CD4-positive, alpha-beta T cell treated with Interleukin-6 at 100 ng/mL for 8 hours (primary cell): ENCODE measurements around the gene DENND4A.

Experiments
- DNase-seq: peaks from one replicate; pipeline ENCODE4 v3.0.0-alpha.2; 2020; ENCODE audit warnings: mixed read lengths, low spot score

Gene DENND4A

DNA sequence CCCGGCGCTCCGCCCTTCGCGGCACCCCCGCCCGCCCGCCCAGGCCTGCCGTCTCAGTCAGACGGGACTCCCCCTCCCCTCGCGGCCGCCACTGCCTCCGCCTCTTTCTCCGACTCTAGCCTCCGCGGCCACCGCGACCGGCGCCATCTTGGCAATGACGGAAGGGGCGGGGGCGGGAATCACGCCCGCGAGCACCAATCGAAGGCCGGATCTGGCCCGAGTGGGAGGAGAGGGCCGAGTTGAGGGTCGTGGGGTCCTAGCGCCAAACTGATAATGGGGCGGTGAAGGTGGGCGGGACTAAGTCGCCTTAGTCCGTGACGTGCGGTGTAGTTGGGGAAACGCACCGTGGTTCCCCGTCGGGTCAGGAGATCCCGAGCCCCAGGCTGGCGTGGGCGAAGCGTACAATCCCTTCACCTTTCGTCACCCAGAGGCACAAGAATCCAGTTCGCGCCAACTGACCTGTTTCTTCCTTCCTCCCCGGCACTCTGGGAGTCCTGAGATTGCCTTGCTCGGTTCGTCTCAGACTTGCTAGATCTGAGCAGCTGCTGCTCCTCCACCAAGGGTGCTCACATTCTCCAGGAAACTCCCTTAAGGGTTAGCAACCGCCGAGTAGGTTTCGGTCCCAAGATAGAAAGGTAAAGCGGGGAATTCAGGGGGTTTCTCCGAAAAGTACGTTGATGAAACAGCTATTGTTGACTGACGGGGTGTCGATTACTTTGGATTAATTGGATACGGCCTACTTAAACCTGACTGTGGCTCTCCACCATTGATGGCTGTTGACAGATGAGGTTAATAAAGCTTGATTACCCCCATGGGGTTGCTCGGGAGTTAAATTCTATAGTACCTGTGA is at the start of gene DENND4A:
Gene DENND4A, minus strand, starts transcription at position 156 of the 850 bp plus-strand sequence. CDS start 35,843 bp downstream, outside the sequence.
- DNase-seq: peak; percentile 98

DNA sequence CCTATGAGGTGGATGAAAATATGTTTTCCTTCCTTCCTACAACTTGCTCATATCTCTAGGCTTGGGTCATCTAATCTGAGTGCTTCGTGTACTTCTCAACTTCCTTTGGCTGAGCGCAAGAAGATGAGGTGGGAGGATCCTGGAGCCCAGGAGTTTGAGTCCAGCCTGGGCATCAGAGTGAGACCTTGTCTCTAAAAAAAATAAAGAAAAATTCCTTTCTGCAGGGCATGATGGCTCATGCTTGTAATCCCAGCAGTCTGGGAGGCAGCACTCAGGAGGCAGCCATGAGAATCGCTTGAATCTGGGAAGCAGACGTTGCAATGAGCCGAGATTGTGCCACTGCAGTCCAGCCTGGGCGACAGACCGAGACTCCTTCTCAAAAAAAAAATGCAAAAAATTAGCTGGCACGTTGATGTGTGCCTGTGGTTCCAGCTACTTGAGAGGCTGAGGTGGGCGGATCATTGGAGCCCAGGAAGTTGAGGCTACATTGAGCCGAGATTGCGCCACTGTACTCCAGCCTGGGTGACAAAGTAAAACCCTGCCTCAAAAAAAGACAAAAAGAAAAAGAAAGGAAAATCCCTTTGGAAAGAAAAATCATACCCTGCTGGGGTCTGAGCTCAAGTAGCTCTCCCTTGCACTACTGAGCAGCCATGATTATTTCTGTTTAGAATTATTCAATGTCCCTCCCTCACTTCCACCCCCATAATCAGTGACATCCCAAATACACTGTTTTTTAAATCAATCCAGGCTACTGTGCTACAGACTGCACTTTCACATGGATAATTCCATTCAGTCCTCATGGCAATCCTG is 49.2 kb upstream of the DENND4A start:
- no peak for DNase-seq

DNA sequence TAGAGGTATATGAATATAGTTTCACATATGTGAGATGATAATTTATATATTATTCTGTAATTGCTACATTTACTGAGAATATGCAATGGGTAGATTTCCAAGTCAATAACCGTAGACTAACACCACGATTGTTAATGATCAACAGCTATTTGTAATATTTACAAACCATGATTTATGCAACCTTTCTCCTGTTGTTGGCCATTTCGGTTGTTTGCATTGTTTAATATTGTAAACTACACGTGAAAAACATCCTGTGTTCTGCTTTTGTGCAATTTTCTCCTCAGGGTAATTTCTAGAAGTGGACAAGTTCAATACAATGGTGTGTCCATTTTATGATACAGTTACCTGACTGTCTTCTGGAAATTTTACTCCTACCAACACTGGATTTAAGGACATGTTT is 47.9 kb upstream of the DENND4A start:
- no peak for DNase-seq

DNA sequence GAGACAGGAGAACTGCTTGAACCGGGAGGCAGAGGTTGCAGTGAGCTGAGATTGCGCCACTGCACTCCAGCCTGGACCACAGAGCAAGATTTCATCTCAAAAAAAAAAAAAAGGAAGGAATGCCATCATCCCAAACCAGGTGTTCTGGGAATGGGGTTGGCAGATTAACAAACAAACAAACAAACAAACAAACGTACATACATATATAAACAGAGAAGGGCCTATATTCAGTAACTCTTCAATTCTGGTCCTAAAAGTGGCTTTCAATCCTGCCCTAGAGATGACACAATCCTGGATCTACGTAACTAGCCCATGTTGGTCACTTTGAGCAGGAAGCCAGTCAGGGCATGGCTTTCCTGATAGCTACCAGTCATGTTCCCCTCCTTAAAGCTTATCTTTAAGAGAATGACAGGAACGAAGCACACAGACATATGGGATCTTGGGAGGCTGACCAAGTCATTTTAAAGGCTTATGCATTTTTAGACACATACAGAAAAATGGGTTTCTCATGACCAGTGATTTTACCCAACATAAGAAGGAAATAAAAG is 47.3 kb upstream of the DENND4A start:
- DNase-seq: no peak

DNA sequence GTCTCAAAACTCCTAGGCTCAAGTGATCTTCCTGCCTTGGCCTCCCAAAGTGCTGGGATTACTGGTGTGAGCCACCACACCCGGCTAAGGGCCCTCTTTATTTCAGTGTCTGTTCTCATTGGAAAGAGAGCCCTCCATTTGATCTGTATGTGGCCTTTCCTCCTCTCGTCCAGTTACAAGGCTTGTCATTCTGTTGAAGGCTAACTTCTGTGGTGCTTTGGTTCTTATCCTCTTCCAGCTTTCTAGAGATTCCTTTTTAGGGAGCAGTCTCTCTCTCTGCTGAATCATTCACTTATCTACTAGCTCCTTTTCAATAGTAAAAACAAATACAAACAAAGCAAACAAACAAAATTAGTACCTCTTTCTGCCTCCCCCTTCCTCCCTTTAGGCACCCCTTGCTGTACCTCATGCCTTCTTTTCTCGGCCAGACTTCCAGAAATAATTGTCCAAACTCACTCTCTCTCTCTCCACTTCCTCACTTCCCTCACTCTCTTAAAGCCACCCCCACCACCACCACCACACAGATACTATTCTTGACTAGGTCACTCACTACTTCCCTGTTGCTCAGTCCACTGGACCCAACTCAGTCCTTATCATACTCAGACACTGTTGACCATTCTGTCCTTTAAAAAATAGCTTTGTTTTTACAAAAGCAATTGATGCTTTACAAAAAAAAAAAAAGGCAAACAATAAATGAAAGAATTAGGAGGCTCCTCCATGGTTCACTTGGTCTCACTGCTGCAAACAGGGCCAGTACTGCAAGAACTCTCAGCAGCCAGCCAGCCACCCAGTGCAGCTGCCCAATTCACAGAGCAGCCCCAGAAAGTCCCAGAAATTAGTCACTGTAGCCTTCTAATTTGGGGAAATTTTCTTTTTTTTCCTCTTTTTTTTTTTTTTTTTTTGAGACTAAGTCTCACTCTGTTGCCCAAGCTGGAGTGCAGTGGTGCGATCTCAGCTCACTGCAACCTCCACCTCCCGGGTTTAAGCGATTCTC is 45.5 kb upstream of the DENND4A start:
- DNase-seq: no peak

- DNase-seq: no peak
Measured at GRCh38 chr15:65836665-65837064, 44.6 kb upstream of the DENND4A start.

- DNase-seq: no peak
Measured at GRCh38 chr15:65835447-65835846, 43.4 kb upstream of the DENND4A start.

- DNase-seq: no peak
Measured at GRCh38 chr15:65834603-65835282, 42.6 kb upstream of the DENND4A start.

GRCh38 chr15:65833501-65834205 is 41.6 kb upstream of the DENND4A start:
- DNase-seq: peak; percentile 34

GRCh38 chr15:65832549-65833364 is 40.7 kb upstream of the DENND4A start:
- DNase-seq: peak; percentile 69

- peak; percentile 53 for DNase-seq
Measured at GRCh38 chr15:65829130-65829764, 37.2 kb upstream of the DENND4A start.

DNA sequence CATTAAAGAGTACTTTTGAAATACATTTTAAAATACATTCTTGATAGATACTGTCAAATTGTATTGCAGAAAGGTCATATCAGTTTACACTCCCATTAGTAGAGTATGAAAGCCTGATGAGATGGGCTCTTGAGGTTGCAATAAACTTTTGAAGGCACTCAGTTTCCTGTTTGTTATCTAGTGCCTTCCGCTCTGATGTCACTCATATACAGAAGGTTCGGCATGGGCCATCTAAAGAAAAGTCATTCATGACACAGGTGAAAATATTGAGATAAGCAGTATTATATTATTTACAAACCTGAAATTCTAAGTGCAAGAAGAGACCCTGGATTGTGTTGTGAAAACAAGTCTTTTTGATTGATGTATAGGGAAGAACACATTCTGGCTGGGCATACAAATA is 36.5 kb upstream of the DENND4A start:
- peak; percentile 74 for DNase-seq

DNA sequence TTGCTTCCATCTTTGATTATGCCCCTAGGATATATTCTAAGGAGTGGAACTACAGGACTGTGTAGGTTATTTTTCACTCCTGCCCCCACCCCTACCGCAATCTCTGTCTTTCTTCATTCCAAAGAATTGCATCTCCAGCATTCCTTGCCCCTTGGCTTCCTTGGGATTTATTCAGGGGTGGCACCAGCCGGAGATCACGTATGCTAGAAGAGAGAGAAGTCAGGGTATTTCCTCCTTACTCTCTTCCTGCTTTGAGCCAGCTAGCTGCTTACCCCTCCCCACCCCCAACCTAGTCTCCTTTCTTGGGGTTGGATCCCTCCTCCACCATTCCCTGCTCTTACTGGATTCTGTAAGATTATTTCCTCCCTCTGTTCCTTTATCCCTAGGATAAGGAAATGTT is 35.0 kb upstream of the DENND4A start:
- peak; percentile 15 for DNase-seq

DNA sequence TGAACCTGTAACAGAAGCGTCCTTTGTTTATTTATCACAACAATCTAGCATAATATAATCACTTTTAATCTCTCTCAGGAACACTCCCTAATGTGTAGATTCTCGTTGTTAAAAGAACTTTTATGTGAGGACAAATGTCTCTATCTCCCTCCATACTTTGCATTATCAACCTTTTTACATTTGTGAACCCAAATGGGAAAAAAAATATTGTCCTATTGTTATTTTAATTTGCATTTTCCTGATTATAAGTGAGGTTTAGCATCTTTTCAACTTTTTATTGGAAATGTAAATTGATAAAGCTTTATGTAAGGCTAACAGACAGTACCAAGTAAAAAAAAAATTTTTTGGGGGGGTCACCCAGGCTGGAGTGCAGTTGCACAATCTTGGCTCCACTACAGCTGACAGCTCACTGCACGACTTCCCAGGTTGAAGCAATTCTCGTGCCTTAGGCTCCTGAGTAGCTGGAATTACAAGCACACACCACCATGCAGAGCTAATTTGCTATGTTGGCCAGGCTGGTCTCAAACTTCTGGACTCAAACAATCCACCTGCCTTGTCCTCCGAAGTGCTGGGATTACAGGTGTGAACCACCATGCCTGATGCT is 33.0 kb upstream of the DENND4A start:
- no peak for DNase-seq

GRCh38 chr15:65824031-65824743 is 32.1 kb upstream of the DENND4A start:
- DNase-seq: no peak

DNA sequence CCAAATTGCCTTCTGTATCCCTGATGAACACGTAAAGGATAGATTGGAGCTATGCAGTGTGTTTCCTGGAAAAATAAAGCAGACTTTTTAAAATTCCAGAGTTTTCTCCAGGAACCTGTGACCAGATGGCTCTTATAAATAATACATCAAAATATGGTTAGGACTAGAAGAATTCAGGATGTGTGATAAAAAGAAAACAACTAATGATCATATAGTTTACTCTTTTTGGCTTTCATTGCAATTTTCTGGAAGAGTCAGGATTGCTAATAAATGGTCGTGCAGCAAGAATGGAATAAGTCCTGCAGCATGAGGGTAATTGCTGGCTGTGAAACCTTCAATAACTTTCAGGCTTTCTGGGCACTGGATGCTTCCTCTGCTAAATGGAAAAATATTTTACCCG is 30.2 kb upstream of the DENND4A start:
- DNase-seq: no peak

GRCh38 chr15:65821070-65821469 is 29.0 kb upstream of the DENND4A start:
- no peak for DNase-seq

- no peak for DNase-seq
Measured at GRCh38 chr15:65819563-65819960, 27.5 kb upstream of the DENND4A start.
